ENCODE data around the gene SIRT6. TPM values are rescaled to one million over a fixed set of nuclear protein-coding genes. Genes with fewer than 3 reads are reported as not detected.

Gene SIRT6
- total and polyA plus RNA-seq, 9 of the 15 experiments (the other 6 are each of a cell fraction or from before 2014, with no cell fraction given): 1.4 to 41.1 (median 10.2) TPM

- no peak for TF ChIP-seq HDGF (IDR thresholded peaks at IDR 0.05)
- TF ChIP-seq CC2D1A (IDR thresholded peaks at IDR 0.05): peak; percentile 27; the same call in 1 of the 2 replicates
- TF ChIP-seq MBD1 (CRISPR knock-in tag; IDR thresholded peaks at IDR 0.05): no peak
- no peak for TF ChIP-seq SRF (CRISPR knock-in tag; IDR thresholded peaks at IDR 0.05)
- TF ChIP-seq, protein P1, sequence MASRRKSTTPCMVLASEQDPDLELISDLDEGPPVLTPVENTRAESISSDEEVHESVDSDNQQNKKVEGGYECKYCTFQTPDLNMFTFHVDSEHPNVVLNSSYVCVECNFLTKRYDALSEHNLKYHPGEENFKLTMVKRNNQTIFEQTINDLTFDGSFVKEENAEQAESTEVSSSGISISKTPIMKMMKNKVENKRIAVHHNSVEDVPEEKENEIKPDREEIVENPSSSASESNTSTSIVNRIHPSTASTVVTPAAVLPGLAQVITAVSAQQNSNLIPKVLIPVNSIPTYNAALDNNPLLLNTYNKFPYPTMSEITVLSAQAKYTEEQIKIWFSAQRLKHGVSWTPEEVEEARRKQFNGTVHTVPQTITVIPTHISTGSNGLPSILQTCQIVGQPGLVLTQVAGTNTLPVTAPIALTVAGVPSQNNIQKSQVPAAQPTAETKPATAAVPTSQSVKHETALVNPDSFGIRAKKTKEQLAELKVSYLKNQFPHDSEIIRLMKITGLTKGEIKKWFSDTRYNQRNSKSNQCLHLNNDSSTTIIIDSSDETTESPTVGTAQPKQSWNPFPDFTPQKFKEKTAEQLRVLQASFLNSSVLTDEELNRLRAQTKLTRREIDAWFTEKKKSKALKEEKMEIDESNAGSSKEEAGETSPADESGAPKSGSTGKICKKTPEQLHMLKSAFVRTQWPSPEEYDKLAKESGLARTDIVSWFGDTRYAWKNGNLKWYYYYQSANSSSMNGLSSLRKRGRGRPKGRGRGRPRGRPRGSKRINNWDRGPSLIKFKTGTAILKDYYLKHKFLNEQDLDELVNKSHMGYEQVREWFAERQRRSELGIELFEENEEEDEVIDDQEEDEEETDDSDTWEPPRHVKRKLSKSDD (conservative IDR thresholded peaks at IDR 0.05; ENCODE audit: low read length): no peak
- no peak for TF ChIP-seq ZNF75A (CRISPR knock-in tag; IDR thresholded peaks at IDR 0.05)
- 0 out of 2 replicates have a peak, but pooled peaks have one; percentile 19 for TF ChIP-seq MYBL2 (IDR thresholded peaks at IDR 0.05; ENCODE audit: low read depth)
- TF ChIP-seq MYBL2 (CRISPR knock-in tag; IDR thresholded peaks at IDR 0.05; ENCODE audit: borderline replicate concordance): no peak
- no peak for TF ChIP-seq NCOA1 (IDR thresholded peaks at IDR 0.05; ENCODE audit: low read depth)
- TF ChIP-seq DMBX1 (CRISPR knock-in tag; IDR thresholded peaks at IDR 0.05; ENCODE audit: borderline replicate concordance): no peak
- no peak; the same call in 1 of the 2 replicates for TF ChIP-seq ARID1B (IDR thresholded peaks at IDR 0.05)
- no peak for TF ChIP-seq PTRF (tag; IDR thresholded peaks at IDR 0.05)
- no peak for TF ChIP-seq ATF7 (IDR thresholded peaks at IDR 0.05)
- TF ChIP-seq PPARD (CRISPR knock-in tag; IDR thresholded peaks at IDR 0.05): no peak
- no peak for TF ChIP-seq TEAD1 (CRISPR knock-in tag; IDR thresholded peaks at IDR 0.05)
- TF ChIP-seq, protein P2, sequence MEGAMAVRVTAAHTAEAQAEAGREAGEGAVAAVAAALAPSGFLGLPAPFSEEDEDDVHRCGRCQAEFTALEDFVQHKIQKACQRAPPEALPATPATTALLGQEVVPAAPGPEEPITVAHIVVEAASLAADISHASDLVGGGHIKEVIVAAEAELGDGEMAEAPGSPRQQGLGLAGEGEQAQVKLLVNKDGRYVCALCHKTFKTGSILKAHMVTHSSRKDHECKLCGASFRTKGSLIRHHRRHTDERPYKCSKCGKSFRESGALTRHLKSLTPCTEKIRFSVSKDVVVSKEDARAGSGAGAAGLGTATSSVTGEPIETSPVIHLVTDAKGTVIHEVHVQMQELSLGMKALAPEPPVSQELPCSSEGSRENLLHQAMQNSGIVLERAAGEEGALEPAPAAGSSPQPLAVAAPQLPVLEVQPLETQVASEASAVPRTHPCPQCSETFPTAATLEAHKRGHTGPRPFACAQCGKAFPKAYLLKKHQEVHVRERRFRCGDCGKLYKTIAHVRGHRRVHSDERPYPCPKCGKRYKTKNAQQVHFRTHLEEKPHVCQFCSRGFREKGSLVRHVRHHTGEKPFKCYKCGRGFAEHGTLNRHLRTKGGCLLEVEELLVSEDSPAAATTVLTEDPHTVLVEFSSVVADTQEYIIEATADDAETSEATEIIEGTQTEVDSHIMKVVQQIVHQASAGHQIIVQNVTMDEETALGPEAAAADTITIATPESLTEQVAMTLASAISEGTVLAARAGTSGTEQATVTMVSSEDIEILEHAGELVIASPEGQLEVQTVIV (CRISPR knock-in tag; IDR thresholded peaks at IDR 0.05; ENCODE audit: borderline replicate concordance): no peak
- no peak for TF ChIP-seq WHSC1 (IDR thresholded peaks at IDR 0.05; ENCODE audit: low read length)
- TF ChIP-seq ZNF239 (CRISPR knock-in tag; IDR thresholded peaks at IDR 0.05): no peak
- TF ChIP-seq ARHGAP35 (IDR thresholded peaks at IDR 0.05; ENCODE audit: partially characterized antibody): peak; percentile 36
- TF ChIP-seq SP1 (CRISPR knock-in tag; IDR thresholded peaks at IDR 0.05): no peak
- TF ChIP-seq ZNF217 (CRISPR knock-in tag; IDR thresholded peaks at IDR 0.05): no peak
- TF ChIP-seq, protein P3, sequence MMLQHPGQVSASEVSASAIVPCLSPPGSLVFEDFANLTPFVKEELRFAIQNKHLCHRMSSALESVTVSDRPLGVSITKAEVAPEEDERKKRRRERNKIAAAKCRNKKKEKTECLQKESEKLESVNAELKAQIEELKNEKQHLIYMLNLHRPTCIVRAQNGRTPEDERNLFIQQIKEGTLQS (IDR thresholded peaks at IDR 0.05): no peak
- TF ChIP-seq, protein P3 (CRISPR knock-in tag; conservative IDR thresholded peaks at IDR 0.05): no peak
- TF ChIP-seq CAMTA2 (CRISPR knock-in tag; conservative IDR thresholded peaks at IDR 0.05): no peak
- no peak for TF ChIP-seq FOXA1 (IDR thresholded peaks at IDR 0.05; ENCODE audit: borderline replicate concordance)
Observed at GRCh38 chr19:4227771-4228170, 45.4 kb upstream of the SIRT6 start (continued).

Data from K562 (cell line).